ENCODE results near the gene OPN5.

GRCh38 chr6:47859175-47859574, 77.3 kb downstream of the OPN5 start:
- TF ChIP-seq POLR2A (IDR thresholded peaks at IDR 0.05; ENCODE audit: low read length) = no peak
- TF ChIP-seq GATA1 (IDR thresholded peaks at IDR 0.05; ENCODE audit: low read depth, low read length) = no peak

Data from erythroblast (primary cell).